Measurements from ENCODE around the gene MESP2.

Gene MESP2

DNA sequence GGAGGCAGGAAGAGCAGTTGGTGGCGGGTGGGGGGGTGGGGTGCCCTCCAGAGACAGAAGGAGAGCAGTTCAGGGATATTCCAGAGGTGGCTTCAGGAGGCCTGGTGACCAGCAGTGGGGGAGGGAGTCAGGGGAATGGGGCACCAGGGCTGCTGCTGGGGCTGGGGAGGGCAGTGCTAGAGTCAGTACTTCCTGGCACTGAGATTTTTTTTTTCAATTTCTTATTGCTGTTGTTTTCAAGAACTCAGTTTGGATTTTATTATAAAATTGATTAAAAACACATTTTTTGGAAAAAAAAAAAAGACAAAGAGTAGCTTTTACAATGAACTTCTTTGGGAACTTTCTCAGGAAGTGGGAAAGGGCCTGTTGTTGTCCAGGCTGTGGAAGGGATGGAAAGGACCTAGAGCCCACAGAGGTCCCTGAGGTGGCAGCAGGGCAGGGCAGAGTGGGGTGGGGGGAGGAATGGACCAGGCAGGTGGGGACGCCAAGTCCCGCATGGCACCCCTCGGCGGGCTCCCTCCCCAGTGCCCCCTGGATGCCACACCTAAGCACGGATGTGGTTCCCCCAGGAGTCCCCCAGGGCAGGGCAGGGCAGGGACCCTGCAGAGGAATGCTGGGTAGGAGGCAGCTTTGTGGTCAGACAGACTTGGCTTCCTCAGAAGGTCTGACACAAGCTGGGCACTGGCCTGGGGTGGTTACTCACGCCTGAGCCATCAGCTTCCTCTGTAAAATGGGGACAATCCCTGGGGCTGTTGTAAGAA lies 47.0 kb downstream of the MESP2 start:
- TF ChIP-seq, protein P1, sequence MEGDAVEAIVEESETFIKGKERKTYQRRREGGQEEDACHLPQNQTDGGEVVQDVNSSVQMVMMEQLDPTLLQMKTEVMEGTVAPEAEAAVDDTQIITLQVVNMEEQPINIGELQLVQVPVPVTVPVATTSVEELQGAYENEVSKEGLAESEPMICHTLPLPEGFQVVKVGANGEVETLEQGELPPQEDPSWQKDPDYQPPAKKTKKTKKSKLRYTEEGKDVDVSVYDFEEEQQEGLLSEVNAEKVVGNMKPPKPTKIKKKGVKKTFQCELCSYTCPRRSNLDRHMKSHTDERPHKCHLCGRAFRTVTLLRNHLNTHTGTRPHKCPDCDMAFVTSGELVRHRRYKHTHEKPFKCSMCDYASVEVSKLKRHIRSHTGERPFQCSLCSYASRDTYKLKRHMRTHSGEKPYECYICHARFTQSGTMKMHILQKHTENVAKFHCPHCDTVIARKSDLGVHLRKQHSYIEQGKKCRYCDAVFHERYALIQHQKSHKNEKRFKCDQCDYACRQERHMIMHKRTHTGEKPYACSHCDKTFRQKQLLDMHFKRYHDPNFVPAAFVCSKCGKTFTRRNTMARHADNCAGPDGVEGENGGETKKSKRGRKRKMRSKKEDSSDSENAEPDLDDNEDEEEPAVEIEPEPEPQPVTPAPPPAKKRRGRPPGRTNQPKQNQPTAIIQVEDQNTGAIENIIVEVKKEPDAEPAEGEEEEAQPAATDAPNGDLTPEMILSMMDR (IDR thresholded peaks at IDR 0.05; ENCODE audit: borderline replicate concordance, insufficient read depth, low read depth, low read length) = no peak
- no peak overlapping the region for H3K4me3 ChIP-seq (ENCODE audit: low read depth, low read length)

DNA sequence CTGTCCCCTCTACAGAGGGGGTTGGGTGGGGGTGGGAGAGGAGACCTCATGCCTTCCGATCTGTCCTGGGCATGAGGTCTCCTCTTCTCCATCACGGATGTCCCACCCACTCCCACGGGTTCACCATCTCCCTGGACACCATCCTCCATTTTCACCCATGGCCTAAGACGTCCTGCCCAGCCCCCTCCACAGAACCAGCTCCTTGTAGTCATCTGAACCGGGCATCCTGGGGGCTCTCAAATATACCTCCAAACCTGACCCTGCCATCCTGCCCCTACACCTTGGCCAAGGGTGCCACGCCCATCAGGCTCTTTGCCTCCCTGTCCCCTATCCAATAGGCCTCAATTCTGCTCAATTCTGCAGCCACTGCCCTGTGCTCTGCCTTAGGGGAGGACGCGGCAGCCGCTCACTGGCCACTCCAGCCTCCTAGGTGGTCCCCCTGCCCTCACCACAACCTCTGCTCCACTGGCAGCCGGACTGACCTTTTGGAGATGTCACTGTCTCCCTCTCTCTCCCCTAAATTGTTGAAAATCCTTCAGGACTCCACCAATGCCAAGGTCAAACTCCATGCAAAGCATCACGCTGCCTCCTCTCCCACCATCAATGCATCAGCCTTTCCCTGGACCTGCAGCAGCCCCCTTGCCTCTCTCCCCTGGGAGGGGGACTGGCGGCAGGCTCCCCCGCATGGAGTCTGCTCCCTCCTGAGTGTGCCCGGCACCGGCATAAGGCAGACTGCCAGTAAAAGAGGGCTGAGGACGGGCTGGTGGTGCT lies 47.9 kb downstream of the MESP2 start:
- TF ChIP-seq, protein P1 (IDR thresholded peaks at IDR 0.05; ENCODE audit: borderline replicate concordance, insufficient read depth, low read depth, low read length) = no peak
- H3K4me3 ChIP-seq (ENCODE audit: low read depth, low read length) = no peak overlapping the region

DNA sequence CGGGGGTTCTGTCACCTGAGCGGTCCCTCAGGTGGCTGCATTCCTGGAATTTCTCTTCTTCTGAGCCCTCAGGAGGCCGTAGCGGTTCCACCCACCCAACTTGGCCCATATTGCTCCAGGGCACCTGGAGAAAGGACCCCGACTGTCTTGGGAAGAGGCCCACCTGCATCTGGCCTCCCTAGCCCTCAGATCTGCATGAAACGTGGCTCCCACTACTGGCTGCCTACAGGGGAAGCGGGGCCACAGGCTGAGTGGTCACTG lies 48.4 kb downstream of the MESP2 start:
- TF ChIP-seq, protein P1 (IDR thresholded peaks at IDR 0.05; ENCODE audit: borderline replicate concordance, insufficient read depth, low read depth, low read length) = no peak
- H3K4me3 ChIP-seq (ENCODE audit: low read depth, low read length) = no peak overlapping the region

DNA sequence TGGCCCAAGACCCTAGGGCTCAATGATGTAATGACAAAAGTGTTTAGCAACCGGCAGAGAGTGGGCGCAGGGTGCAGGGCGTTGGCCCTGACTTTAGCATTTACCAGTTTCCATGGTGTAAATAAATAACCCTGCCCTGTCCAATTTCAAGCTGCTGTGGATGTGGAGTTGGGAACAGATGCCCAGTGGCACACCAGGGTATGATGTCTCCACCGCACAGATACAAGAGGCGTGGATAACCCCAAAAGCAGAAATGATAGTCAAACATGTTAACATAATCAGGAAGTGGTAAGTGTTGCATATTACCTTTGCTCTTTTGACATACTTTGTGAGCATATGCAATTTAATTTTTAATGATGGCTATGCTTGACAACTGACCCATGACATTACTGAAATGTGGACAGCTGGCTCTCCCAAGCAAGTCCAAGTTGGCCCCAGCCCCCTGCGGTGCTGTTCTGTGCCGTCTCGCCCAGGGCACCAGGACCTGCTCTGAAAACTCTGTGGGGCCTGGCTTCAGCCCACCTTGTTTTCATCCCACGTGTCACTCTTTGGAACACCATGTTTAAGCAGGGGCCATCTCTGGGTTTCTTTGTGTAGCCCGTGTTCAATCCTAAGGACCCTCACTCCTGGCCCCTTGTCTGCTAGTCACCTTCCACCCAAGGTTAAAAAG lies 49.3 kb downstream of the MESP2 start:
- TF ChIP-seq, protein P1 (IDR thresholded peaks at IDR 0.05; ENCODE audit: borderline replicate concordance, insufficient read depth, low read depth, low read length) = no peak
- H3K4me3 ChIP-seq (ENCODE audit: low read depth, low read length) = no peak overlapping the region

DNA sequence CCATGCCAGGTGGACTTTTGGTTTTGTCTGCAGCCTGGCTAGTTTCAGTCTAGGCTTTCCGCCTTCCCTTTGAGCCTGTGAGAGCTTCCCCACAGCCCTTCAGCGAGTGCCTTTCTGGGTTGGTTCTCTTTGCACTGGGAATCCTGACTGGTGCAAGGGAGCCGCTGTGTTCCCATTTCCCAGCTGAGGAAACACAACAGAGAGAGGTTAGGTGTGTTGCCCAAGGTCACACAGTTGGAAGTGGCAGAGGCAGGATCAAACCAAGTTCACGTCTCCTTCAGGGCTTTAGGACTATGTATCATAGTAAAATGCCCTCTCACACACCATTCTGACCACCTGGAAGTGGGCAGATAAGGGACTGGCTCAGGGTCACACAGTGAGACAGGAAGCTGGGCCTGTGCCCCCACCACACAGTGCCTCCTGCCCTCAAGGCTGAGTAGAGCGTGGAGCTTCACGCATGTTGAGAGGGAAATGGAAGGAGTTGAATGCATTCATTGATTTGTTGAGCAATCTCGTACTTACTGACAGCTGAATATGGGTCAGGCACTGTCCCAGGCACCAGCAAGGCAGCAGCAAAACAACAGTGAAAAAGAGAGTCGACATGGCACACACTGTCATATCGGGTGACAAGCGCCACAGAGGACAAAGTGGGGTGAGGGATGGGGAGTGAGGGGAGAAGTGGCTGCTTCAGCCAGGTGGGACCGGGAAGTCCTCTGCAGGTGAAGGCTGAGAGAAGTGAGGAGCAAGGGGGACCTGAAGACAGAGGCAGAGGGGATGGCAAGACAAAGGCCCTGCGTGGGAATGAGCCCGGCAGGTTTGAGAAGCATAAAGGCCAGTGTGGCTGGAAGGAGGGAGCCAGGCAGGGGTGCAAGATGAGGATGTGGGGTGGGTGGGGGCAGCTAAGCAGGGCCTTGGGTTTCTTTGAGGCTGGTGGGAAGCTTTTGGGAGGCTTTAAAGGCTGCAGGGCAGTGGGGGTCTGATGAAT lies 50.8 kb downstream of the MESP2 start:
- H3K4me3 ChIP-seq (ENCODE audit: low read depth, low read length) = no peak overlapping the region
- TF ChIP-seq, protein P1 (IDR thresholded peaks at IDR 0.05; ENCODE audit: borderline replicate concordance, insufficient read depth, low read depth, low read length) = no peak

DNA sequence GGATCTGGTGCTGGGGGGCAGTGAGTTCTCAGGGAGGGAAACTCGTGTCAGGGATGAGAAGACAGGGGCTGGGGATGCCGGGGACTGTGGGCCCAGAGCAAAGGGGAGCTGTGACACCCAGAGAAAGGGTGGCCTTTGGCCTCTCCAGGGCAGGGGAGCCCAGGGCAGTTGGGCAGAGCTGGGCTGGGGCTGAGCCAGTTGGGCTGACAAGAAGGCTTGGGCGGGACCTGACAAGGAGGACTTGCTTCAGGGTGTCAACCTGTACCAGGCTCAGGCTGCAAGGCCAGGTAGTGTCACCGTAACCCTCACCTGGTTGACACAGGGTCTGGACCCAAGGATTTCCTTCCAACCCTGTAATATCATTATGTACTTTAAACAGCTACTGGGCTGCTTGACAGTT lies 51.7 kb downstream of the MESP2 start:
- TF ChIP-seq, protein P1 (IDR thresholded peaks at IDR 0.05; ENCODE audit: borderline replicate concordance, insufficient read depth, low read depth, low read length) = no peak
- H3K4me3 ChIP-seq (ENCODE audit: low read depth, low read length) = no peak overlapping the region
